Transverse colon (tissue), 3 donors: Measurements from ENCODE around the gene ITGAD.

ENCODE experiments used
- POLR2A ChIP-seq: fragments of 450-650 bp; IDR thresholded peaks from one replicate; pipeline ENCODE4 v1.6.1; 2016; ENCODE audit warnings: antibody characterized with exemption, mild to moderate bottlenecking, moderate library complexity
- POLR2AphosphoS5 ChIP-seq, 3 donors: sonication (generic); formaldehyde crosslinking; IDR thresholded peaks; one replicate each; pipeline ENCODE4 v1.6.1; 2016; ENCODE audit warnings: antibody characterized with exemption in 3 of 3

DNA sequence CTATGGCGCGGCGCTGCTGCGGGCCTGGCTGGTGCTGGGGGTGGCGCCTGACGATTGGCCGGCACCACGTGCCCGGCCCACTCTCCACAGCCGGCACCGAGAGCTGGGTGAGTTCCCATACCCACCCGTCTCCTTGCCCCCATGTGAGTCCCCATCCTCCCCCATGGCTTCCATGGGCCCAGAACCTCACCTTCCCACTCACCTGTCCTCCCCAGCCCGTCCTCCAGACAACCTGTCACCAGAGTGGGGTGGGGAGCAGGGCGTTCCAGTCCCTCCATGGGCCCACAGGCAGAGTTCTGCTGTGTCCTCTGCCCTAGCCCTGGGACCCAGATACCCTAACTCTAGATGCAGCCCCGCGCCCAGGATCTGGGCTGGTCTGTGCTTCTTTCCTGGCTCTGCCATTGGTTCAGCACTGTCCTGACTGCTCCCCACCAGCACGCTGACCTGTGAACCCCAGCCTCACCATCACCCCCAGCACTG is 71.7 kb downstream of the ITGAD start:
- no peak for TF ChIP-seq POLR2AphosphoS5 (IDR thresholded peaks at IDR 0.05)
- TF ChIP-seq POLR2A: no peak
